H1 (cell line): ENCODE measurements around the gene PIK3R4.

Experiments
- CEBPB ChIP-seq: IDR thresholded peaks from 2 replicates; pipeline ENCODE4 v1.6.1; 2012; ENCODE audit warnings: low read depth, low read length
- EP300 ChIP-seq, 2 experiments: IDR thresholded peaks; 1 replicate in 1 of 2; 2 replicates in 1 of 2; pipeline ENCODE4 v1.6.1; 2011 to 2012; ENCODE audit warnings: low read depth in 2 of 2, low read length in 2 of 2, mild to moderate bottlenecking in 2 of 2, borderline replicate concordance in 1 of 2, inconsistent platforms in 1 of 2, moderate library complexity in 1 of 2
- EZH2 ChIP-seq: fragments of 200-600 bp; sonication (generic); IDR thresholded peaks from 2 replicates; pipeline ENCODE4 v1.7.1; 2012; ENCODE audit warnings: low read depth, mild to moderate bottlenecking, moderate library complexity, low read length, inconsistent platforms; ENCODE audit not compliant: severe bottlenecking
- HDAC2 ChIP-seq, 2 experiments: fragments of 300-600 bp in 1 of 2; sonication (generic) in 1 of 2; IDR thresholded peaks; 2 replicates each; pipeline ENCODE4 v1.6.1; 2011 to 2012; ENCODE audit warnings: low read depth in 2 of 2, low read length in 2 of 2, mild to moderate bottlenecking in 2 of 2, moderate library complexity in 2 of 2, borderline replicate concordance in 1 of 2, inconsistent platforms in 1 of 2
- MAFK ChIP-seq: IDR thresholded peaks from 2 replicates; pipeline ENCODE4 v1.6.1; 2012; ENCODE audit warnings: low read depth, mild to moderate bottlenecking, improper control_type of control experiment, low read length
- POLR2A ChIP-seq, 2 experiments: IDR thresholded peaks; 1 replicate in 1 of 2; 2 replicates in 1 of 2; pipeline ENCODE4 v1.6.1; 2011; ENCODE audit warnings: low read depth in 2 of 2, low read length in 2 of 2, mild to moderate bottlenecking in 2 of 2; ENCODE audit errors: control extremely low read depth in 1 of 2
- RXRA ChIP-seq: IDR thresholded peaks from 2 replicates; pipeline ENCODE4 v1.6.1; 2011; ENCODE audit warnings: low read depth, mild to moderate bottlenecking, low read length, moderate library complexity; ENCODE audit not compliant: insufficient read depth
- SP1 ChIP-seq: IDR thresholded peaks from 2 replicates; pipeline ENCODE4 v1.6.1; 2011; ENCODE audit warnings: low read depth, low read length
- SRF ChIP-seq: IDR thresholded peaks from 2 replicates; pipeline ENCODE4 v1.6.1; 2011; ENCODE audit warnings: mild to moderate bottlenecking, low read depth, low read length, moderate library complexity
- TAF1 ChIP-seq: IDR thresholded peaks from 2 replicates; pipeline ENCODE4 v1.6.1; 2011; ENCODE audit warnings: mild to moderate bottlenecking, low read depth, low read length
- TF ChIP-seq, protein P1 (sequence below): IDR thresholded peaks from 2 replicates; pipeline ENCODE4 v1.6.1; 2011; ENCODE audit warnings: low read length, improper control_type of control experiment
- TF ChIP-seq, protein P2 (sequence below), 3 experiments: IDR thresholded peaks; 1 replicate in 2 of 3; 2 replicates in 1 of 3; pipeline versions ENCODE4 v1.5.1 to v1.6.1; 2011; ENCODE audit warnings: low read length in 3 of 3, mild to moderate bottlenecking in 3 of 3, inconsistent platforms in 2 of 3, low read depth in 1 of 3, moderate library complexity in 1 of 3; ENCODE audit not compliant: insufficient read depth in 1 of 3; ENCODE audit errors: control extremely low read depth in 1 of 3

DNA sequence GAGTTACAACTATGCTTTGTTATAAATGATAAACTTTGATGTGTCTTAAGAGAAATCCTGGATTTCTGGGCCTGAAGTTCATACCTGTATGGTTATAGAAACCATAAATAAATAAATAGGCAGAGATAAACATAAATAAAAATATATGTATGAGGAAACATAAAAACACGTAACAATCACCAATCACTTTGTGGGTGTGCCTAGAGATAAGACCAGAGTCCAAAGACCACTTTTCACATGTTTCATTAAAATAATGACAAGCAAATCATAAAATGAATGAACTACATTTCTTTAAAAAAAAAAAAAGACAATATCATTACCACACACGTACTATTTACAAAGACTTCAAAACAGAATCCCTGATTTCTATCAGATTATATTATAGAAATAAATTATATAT is 14.1 kb downstream of the PIK3R4 start:
- TF ChIP-seq RXRA, result no peak
- no peak for TF ChIP-seq SRF
- no peak for TF ChIP-seq EP300 (IDR thresholded peaks at IDR 0.05; ENCODE audit: borderline replicate concordance in 1 of 2, low read depth in 2 of 2, low read length in 2 of 2)
- TF ChIP-seq, protein P1, sequence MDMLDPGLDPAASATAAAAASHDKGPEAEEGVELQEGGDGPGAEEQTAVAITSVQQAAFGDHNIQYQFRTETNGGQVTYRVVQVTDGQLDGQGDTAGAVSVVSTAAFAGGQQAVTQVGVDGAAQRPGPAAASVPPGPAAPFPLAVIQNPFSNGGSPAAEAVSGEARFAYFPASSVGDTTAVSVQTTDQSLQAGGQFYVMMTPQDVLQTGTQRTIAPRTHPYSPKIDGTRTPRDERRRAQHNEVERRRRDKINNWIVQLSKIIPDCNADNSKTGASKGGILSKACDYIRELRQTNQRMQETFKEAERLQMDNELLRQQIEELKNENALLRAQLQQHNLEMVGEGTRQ, result no peak
- no peak for TF ChIP-seq HDAC2 (IDR thresholded peaks at IDR 0.05; ENCODE audit: borderline replicate concordance in 1 of 2, low read depth in 2 of 2, low read length in 2 of 2)
- no peak for TF ChIP-seq TAF1
- no peak for TF ChIP-seq POLR2A (IDR thresholded peaks at IDR 0.05; ENCODE audit: control extremely low read depth in 1 of 2, low read depth in 2 of 2, low read length in 2 of 2)
- no peak for TF ChIP-seq CEBPB
- no peak for TF ChIP-seq EZH2
- TF ChIP-seq MAFK, result no peak
- TF ChIP-seq SP1, result no peak
- TF ChIP-seq, protein P2, sequence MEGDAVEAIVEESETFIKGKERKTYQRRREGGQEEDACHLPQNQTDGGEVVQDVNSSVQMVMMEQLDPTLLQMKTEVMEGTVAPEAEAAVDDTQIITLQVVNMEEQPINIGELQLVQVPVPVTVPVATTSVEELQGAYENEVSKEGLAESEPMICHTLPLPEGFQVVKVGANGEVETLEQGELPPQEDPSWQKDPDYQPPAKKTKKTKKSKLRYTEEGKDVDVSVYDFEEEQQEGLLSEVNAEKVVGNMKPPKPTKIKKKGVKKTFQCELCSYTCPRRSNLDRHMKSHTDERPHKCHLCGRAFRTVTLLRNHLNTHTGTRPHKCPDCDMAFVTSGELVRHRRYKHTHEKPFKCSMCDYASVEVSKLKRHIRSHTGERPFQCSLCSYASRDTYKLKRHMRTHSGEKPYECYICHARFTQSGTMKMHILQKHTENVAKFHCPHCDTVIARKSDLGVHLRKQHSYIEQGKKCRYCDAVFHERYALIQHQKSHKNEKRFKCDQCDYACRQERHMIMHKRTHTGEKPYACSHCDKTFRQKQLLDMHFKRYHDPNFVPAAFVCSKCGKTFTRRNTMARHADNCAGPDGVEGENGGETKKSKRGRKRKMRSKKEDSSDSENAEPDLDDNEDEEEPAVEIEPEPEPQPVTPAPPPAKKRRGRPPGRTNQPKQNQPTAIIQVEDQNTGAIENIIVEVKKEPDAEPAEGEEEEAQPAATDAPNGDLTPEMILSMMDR (IDR thresholded peaks at IDR 0.05; ENCODE audit: control extremely low read depth in 1 of 3, insufficient read depth in 1 of 3, low read depth in 1 of 3, low read length in 3 of 3), result no peak
